ENCODE data around the gene MAPK11. TPM values are rescaled to one million over a fixed set of nuclear protein-coding genes. Genes with fewer than 3 reads are reported as not detected.

Gene MAPK11
- total and polyA plus RNA-seq, 10 of the 15 experiments (the other 5 are each of a cell fraction or from before 2014, with no cell fraction given) = 0.05 to 12.8 (median 3.7) TPM

- TF ChIP-seq ELK1 (IDR thresholded peaks at IDR 0.05; ENCODE audit: low read depth, low read length) = no peak
- TF ChIP-seq SP1 (IDR thresholded peaks at IDR 0.05; ENCODE audit: low read depth, low read length) = no peak
- no peak for TF ChIP-seq MLLT1 (IDR thresholded peaks at IDR 0.05)
- no peak for TF ChIP-seq POU2F2 (IDR thresholded peaks at IDR 0.05; ENCODE audit: borderline replicate concordance, low read depth, low read length)
- no peak for TF ChIP-seq NBN (IDR thresholded peaks at IDR 0.05)
- no peak for TF ChIP-seq MTA2 (IDR thresholded peaks at IDR 0.05; ENCODE audit: low read depth)
- no peak for TF ChIP-seq WRNIP1 (IDR thresholded peaks at IDR 0.05; ENCODE audit: borderline replicate concordance, low read depth, low read length)
- TF ChIP-seq TAF1 (IDR thresholded peaks at IDR 0.05; ENCODE audit: borderline replicate concordance, low read depth, low read length) = no peak
- no peak for TF ChIP-seq ZBTB33 (IDR thresholded peaks at IDR 0.05)
- TF ChIP-seq LARP7 (IDR thresholded peaks at IDR 0.05) = no peak
- no peak for TF ChIP-seq HDAC2 (IDR thresholded peaks at IDR 0.05)
Observed at GRCh38 chr22:50318356-50318697, 48.1 kb upstream of the MAPK11 start (continued).

All from GM12878 (cell line).